Calu3 (cell line): Measurements from ENCODE around the gene HDGFL2. TPM values are rescaled to one million over a fixed set of nuclear protein-coding genes. Genes with fewer than 3 reads are reported as not detected.

Experiments used
- BruUV-seq: library from RNA; stranded (reverse); fragments of 400-500 nt; replicated peaks from 2 replicates; lab custom pipeline; 2021; lab: Mats Ljungman, UMichigan
- CTCF ChIA-PET: fragments of 300-600 bp; sonication (Branson Sonifier 250); formaldehyde crosslinking; loops from one replicate; lab custom pipeline; 2022; ENCODE audit warnings: antibody characterized with exemption; lab: Charles Lee
- DNase-seq: peaks from one replicate; pipeline ENCODE4 v3.0.0; 2022
- H3K27ac Mint-ChIP-seq: one replicate; pipeline ENCODE4 v1.8.0; 2022; ENCODE audit warnings: mixed read lengths; ENCODE audit not compliant: unreplicated experiment
- H3K27me3 Mint-ChIP-seq: one replicate; pipeline ENCODE4 v1.8.0; 2022; ENCODE audit warnings: mixed read lengths; ENCODE audit not compliant: unreplicated experiment
- H3K36me3 Mint-ChIP-seq: one replicate; pipeline ENCODE4 v1.8.0; 2022; ENCODE audit warnings: mild to moderate bottlenecking, moderate library complexity, mixed read lengths; ENCODE audit not compliant: insufficient read depth, unreplicated experiment
- H3K4me1 Mint-ChIP-seq: one replicate; pipeline ENCODE4 v1.8.0; 2022; ENCODE audit warnings: mild to moderate bottlenecking, low read depth, mixed read lengths; ENCODE audit not compliant: unreplicated experiment
- H3K4me3 Mint-ChIP-seq: one replicate; pipeline ENCODE4 v1.8.0; 2022; ENCODE audit warnings: mild to moderate bottlenecking, low read depth, moderate library complexity, mixed read lengths; ENCODE audit not compliant: unreplicated experiment
- H3K9me3 Mint-ChIP-seq: one replicate; pipeline ENCODE4 v1.8.0; 2022; ENCODE audit warnings: low read depth, mixed read lengths; ENCODE audit not compliant: unreplicated experiment
- intact Hi-C: fragments of 100-400 bp; cut with micrococcal nuclease; formaldehyde crosslinking; loops from one replicate; pipeline ENCODE4 v1.10.0; 2022; ENCODE audit not compliant: unreplicated experiment
- total RNA-seq: library from RNA; stranded (reverse); gene quantifications from 2 replicates; pipeline ENCODE4 v1.2.3, GENCODE V29; 2022
- TF ChIP-seq, protein P1 (sequence below): fragments of 200-600 bp; IDR thresholded peaks from one replicate; pipeline ENCODE4 v1.8.0; 2022; ENCODE audit warnings: antibody characterized with exemption; ENCODE audit not compliant: unreplicated experiment

The HDGFL2 gene
- total RNA-seq, 1 experiment from 2014 or later, result 40.6 TPM

DNA sequence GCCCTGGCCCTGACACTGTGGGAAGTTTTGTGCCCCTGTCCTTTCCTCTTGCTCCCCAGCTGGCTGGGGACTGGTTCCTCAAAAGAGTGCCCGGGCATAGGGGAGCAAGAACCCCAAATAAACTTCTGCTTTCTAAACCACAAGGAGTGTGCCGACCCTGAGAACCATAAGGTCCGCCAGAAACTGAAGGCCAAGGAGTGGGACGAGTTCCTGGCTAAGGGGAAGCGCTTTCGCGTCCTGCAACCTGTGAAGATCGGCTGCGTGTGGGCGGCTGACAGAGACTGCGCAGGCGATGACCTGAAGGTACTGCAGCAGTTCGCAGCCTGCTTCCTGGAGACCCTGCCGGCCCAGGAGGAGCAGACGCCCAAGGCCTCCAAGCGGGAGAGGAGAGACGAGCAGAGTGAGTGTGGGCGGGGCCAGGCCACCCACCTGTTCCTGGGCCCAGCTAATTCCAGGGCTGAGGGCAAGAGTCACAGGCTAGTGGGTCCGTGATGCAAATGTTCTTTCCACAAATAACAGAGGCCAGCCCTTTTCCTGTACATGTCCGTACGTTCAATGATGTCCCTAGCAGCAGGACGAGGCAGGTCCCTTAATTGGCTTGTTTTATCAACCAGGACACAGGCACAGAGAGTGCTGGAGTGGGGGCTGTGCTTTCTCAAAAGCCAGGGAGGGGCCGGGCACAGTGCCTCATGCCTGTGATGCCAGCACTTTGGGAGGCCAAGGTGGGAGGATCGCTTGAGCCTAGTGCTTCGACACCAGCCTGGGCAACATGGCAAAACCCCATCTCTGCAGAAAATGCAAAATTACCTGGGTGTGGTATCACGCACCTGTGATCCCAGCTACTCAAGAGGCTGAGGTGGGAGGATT is 40.1 kb upstream of the HDGFL2 start:
- DNase-seq, result no peak
- no peak overlapping the region for H3K27ac Mint-ChIP-seq
- H3K27me3 Mint-ChIP-seq, result no peaks in the 10 kb centered on the region
- H3K9me3 Mint-ChIP-seq, result no peaks in the 10 kb centered on the region
- TF ChIP-seq, protein P1, sequence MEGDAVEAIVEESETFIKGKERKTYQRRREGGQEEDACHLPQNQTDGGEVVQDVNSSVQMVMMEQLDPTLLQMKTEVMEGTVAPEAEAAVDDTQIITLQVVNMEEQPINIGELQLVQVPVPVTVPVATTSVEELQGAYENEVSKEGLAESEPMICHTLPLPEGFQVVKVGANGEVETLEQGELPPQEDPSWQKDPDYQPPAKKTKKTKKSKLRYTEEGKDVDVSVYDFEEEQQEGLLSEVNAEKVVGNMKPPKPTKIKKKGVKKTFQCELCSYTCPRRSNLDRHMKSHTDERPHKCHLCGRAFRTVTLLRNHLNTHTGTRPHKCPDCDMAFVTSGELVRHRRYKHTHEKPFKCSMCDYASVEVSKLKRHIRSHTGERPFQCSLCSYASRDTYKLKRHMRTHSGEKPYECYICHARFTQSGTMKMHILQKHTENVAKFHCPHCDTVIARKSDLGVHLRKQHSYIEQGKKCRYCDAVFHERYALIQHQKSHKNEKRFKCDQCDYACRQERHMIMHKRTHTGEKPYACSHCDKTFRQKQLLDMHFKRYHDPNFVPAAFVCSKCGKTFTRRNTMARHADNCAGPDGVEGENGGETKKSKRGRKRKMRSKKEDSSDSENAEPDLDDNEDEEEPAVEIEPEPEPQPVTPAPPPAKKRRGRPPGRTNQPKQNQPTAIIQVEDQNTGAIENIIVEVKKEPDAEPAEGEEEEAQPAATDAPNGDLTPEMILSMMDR, result no peak
- peaks cover 40% of the 10 kb centered on the region for H3K36me3 Mint-ChIP-seq
- CTCF ChIA-PET, result no interaction called here
- no peaks in the 10 kb centered on the region for H3K4me1 Mint-ChIP-seq
- BruUV-seq, result no TSS peak
- intact Hi-C loops, result no loop called here
- no peak overlapping the region for H3K4me3 Mint-ChIP-seq

DNA sequence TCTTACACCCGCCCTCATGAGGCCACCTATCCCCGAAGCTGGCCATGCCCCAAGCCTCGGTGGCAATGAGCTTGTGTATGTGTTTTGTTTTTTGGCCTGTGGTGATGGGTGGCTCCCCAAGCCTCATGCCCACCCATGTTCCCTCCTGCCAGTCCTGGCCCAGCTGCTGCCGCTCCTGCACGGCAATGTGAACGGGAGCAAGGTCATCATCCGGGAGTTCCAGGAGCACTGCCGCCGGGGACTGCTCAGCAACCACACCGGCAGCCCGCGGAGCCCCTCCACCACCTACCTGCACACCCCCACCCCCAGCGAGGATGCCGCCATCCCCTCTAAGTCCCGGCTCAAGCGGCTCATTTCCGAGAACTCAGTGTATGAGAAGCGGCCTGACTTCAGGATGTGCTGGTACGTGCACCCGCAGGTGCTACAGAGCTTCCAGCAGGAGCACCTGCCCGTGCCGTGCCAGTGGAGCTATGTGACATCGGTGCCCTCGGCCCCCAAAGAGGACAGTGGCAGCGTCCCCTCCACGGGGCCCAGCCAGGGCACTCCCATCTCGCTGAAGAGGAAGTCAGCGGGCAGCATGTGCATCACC is 39.1 kb upstream of the HDGFL2 start:
- Mint-ChIP-seq H3K36me3 (peaks cover 40% of the 10 kb centered on the region), H3K27ac (no peak overlapping the region)

DNA sequence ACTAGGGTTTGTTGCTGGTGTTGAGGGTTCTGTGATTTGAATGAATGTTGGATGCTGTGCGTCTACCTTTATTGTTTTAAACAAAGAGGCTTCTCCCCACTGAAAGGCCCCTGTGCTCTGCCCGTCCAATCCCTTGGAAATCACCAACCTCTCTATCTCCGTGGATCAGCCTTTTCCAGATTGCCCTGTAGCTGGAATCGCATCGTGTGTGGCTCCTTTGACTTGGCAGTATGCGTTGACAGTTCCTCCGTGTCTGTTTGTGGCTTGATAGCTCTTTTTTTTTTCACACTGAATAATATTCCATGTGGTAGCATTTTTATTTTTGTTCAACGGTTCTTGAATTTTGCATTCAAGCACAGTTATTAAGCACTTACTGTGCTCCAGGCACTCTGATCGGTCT is 37.7 kb upstream of the HDGFL2 start:
- DNase-seq, result no peak
- CTCF ChIA-PET, result no interaction called here
- intact Hi-C loops, result no loop called here
- H3K27me3 Mint-ChIP-seq, result no peaks in the 10 kb centered on the region
- TF ChIP-seq, protein P1, result no peak
- H3K4me1 Mint-ChIP-seq, result no peaks in the 10 kb centered on the region
- H3K4me3 Mint-ChIP-seq, result no peak overlapping the region
- no peaks in the 10 kb centered on the region for H3K9me3 Mint-ChIP-seq
- no TSS peak for BruUV-seq
- H3K36me3 Mint-ChIP-seq, result peaks cover 29% of the 10 kb centered on the region
- no peak overlapping the region for H3K27ac Mint-ChIP-seq

More for the DNA sequence above, 39.1 kb upstream of the HDGFL2 start:
- Mint-ChIP-seq H3K9me3 (no peaks in the 10 kb centered on the region), H3K4me3 (no peak overlapping the region), H3K4me1 (no peaks in the 10 kb centered on the region), H3K27me3 (no peaks in the 10 kb centered on the region)
- intact Hi-C loops, result no loop called here
- TF ChIP-seq, protein P1, result no peak
- no TSS peak for BruUV-seq
- DNase-seq, result no peak
- CTCF ChIA-PET, result interaction anchor here (0.6 kb wide), 1 partner anchor 56 kb away, joined by 3 read pairs; no protein-coding TSS in a partner anchor

DNA sequence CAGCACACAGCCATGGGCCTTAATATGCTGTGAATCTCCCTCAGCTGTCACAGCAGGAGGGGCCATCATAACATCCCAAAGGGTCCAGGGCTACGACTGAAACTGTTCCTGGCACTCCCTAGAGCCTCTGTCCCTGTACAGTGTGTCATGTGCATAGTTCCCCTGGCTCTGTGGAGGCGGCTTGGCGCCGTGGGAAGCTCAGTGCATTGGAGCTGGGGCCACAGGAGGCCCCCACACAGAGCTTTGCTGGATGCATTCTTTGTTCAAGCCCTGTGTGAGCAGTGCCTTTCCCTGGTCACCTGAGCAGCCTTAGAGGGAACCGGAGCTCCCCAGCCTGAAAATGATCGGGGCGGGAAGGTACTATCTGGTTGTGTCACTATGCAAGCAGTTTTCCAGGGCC is 35.9 kb upstream of the HDGFL2 start:
- Mint-ChIP-seq H3K4me1 (no peaks in the 10 kb centered on the region), H3K9me3 (no peaks in the 10 kb centered on the region), H3K27me3 (no peaks in the 10 kb centered on the region), H3K27ac (no peak overlapping the region), H3K4me3 (no peak overlapping the region), H3K36me3 (peaks cover 21% of the 10 kb centered on the region)
- intact Hi-C loops, result no loop called here
- no peak for DNase-seq
- no TSS peak for BruUV-seq
- CTCF ChIA-PET, result no interaction called here
- TF ChIP-seq, protein P1, result no peak
